GM23248 (cell line): ENCODE measurements around the gene GKN2. TPM values are rescaled to one million over a fixed set of nuclear protein-coding genes. Genes with fewer than 3 reads are reported as not detected.
"Not testable (repeated sequence)": the region's sequence is repeated elsewhere in the genome, so short reads cannot be mapped to it uniquely, and the experiment has no call there.

Experiments used
- DNase-seq: peaks from one replicate; pipeline ENCODE4 v3.0.0-alpha.2; 2015
- H2AFZ ChIP-seq: fragments of 200-600 bp; sonication (generic); 2 replicates; pipeline ENCODE4 v1.6.1; 2016; ENCODE audit warnings: antibody characterized with exemption
- H3F3A ChIP-seq: fragments of 200-600 bp; sonication (generic); 2 replicates; pipeline ENCODE4 v1.6.1; 2016; ENCODE audit warnings: mild to moderate bottlenecking, antibody characterized with exemption, mixed run types; ENCODE audit not compliant: insufficient read depth
- H3K27ac ChIP-seq: fragments of 200-600 bp; sonication (generic); 2 replicates; pipeline ENCODE4 v1.5.1; 2016; ENCODE audit warnings: mild to moderate bottlenecking
- H3K27me3 ChIP-seq: fragments of 200-600 bp; sonication (generic); replicated peaks from 2 replicates; pipeline ENCODE4 v1.6.1; 2016; ENCODE audit warnings: mild to moderate bottlenecking; ENCODE audit not compliant: insufficient read depth
- H3K36me3 ChIP-seq: fragments of 200-600 bp; sonication (generic); 2 replicates; pipeline ENCODE4 v1.6.1; 2016; ENCODE audit warnings: low read depth, mild to moderate bottlenecking
- H3K4me1 ChIP-seq: fragments of 200-600 bp; sonication (generic); 2 replicates; pipeline ENCODE4 v1.6.1; 2016; ENCODE audit warnings: mild to moderate bottlenecking; ENCODE audit not compliant: insufficient read depth
- H3K4me2 ChIP-seq: fragments of 200-600 bp; sonication (generic); one replicate; pipeline ENCODE4 v1.6.1; 2016; ENCODE audit warnings: mild to moderate bottlenecking; ENCODE audit not compliant: unreplicated experiment
- H3K4me3 ChIP-seq: fragments of 200-600 bp; sonication (generic); 2 replicates; pipeline ENCODE4 v1.5.1; 2016; ENCODE audit warnings: mild to moderate bottlenecking
- H3K79me2 ChIP-seq: fragments of 200-600 bp; sonication (generic); 2 replicates; pipeline ENCODE4 v1.6.1; 2016; ENCODE audit warnings: mild to moderate bottlenecking; ENCODE audit not compliant: insufficient read depth
- H3K9ac ChIP-seq: fragments of 200-600 bp; sonication (generic); 2 replicates; pipeline ENCODE4 v1.6.1; 2016; ENCODE audit warnings: mild to moderate bottlenecking
- H3K9me2 ChIP-seq: fragments of 200-600 bp; sonication (generic); 2 replicates; pipeline ENCODE4 v1.6.1; 2016; ENCODE audit warnings: mixed run types, mild to moderate bottlenecking, moderate library complexity; ENCODE audit not compliant: insufficient read depth
- H3K9me3 ChIP-seq: fragments of 200-600 bp; sonication (generic); one replicate; pipeline ENCODE4 v1.6.1; 2017; ENCODE audit warnings: low read depth
- H4K20me1 ChIP-seq: fragments of 200-600 bp; sonication (generic); 2 replicates; pipeline ENCODE4 v1.6.0; 2016; ENCODE audit not compliant: insufficient read depth
- EZH2 ChIP-seq: fragments of 200-600 bp; sonication (generic); IDR thresholded peaks from 2 replicates; pipeline ENCODE4 v1.6.1; 2018; ENCODE audit warnings: antibody characterized with exemption, mild to moderate bottlenecking; ENCODE audit not compliant: insufficient read depth, poor library complexity, severe bottlenecking
- EZH2phosphoT487 ChIP-seq: fragments of 200-600 bp; sonication (generic); IDR thresholded peaks from 2 replicates; pipeline ENCODE4 v1.6.1; 2018; ENCODE audit warnings: antibody characterized with exemption, moderate library complexity, mild to moderate bottlenecking, low read depth; ENCODE audit not compliant: insufficient read depth
- WGBS, 2 experiments: methylation state at CpG; one replicate each; pipeline ENCODE4 v1.1.6; 2015 to 2017; ENCODE audit warnings: low lambda C conversion rate in 2 of 2, low coverage in 1 of 2; ENCODE audit errors: missing lambda C conversion rate in 2 of 2; 5-methylcytosine and 5-hydroxymethylcytosine counted together
- in situ Hi-C: fragments of 300-500 bp; cut with MboI; formaldehyde crosslinking; loops from 2 replicates; pipeline ENCODE4 v1.15.0; 2020
- polyA plus RNA-seq: library from polyadenylated mRNA; unstranded; fragments of >200 nt; fragmentation: Nextera tagmentation; extraction: Ambion mirVana; gene quantifications from 2 replicates; pipeline ENCODE4 v1.2.1, GENCODE V29; 2016
- total RNA-seq: library from RNA; depleted of rRNA; stranded (reverse); fragments of >200 nt; shearing (Covaris generic); gene quantifications from 2 replicates; pipeline ENCODE4 v1.2.3, GENCODE V29; 2014

The GKN2 gene
- total and polyA plus RNA-seq, 2 experiments from 2014 or later, result not detected

GRCh38 chr2:68968221-68968620 lies 15.5 kb upstream of the GKN2 start:
- Histone ChIP-seq H3K27ac (no peak overlapping the region), H3K9me3 (no peaks in the 10 kb centered on the region), H3F3A (peaks cover 26% of the 10 kb centered on the region), H3K9me2 (no peaks in the 10 kb centered on the region; the same call in 1 of the 2 replicates), H3K4me1 (peaks cover 27% of the 10 kb centered on the region), H4K20me1 (no peaks in the 10 kb centered on the region), H3K4me2 (no peak overlapping the region), H3K36me3 (no peaks in the 10 kb centered on the region), H3K4me3 (no peak overlapping the region), H3K9ac (no peak overlapping the region), H3K27me3 (no peaks in the 10 kb centered on the region), H2AFZ (no peak overlapping the region), H3K79me2 (no peaks in the 10 kb centered on the region)
- no peak for DNase-seq
- TF ChIP-seq EZH2phosphoT487 (no peak), EZH2 (no peak)
- in situ Hi-C loops, result no loop called here
- WGBS, 2 experiments, result 91% methylated on average over 1 of the region's 1 CpG

GRCh38 chr2:68964282-68964681 lies 11.6 kb upstream of the GKN2 start:
- no peaks in the 10 kb centered on the region; the same call in 1 of the 2 replicates for H3K9me2 ChIP-seq
- in situ Hi-C loops, result no loop called here

GRCh38 chr2:68961380-68961779 lies 8.7 kb upstream of the GKN2 start:
- Histone ChIP-seq H3K9ac (no peak overlapping the region), H3F3A (no peaks in the 10 kb centered on the region), H3K4me2 (no peak overlapping the region), H4K20me1 (no peaks in the 10 kb centered on the region), H3K9me2 (no peaks in the 10 kb centered on the region; the same call in 1 of the 2 replicates), H3K36me3 (no peaks in the 10 kb centered on the region), H3K27ac (no peak overlapping the region), H2AFZ (no peak overlapping the region), H3K9me3 (no peaks in the 10 kb centered on the region), H3K4me3 (no peak overlapping the region), H3K27me3 (no peaks in the 10 kb centered on the region), H3K4me1 (no peaks in the 10 kb centered on the region), H3K79me2 (no peaks in the 10 kb centered on the region)
- in situ Hi-C loops, result no loop called here
- no peak for DNase-seq
- TF ChIP-seq EZH2phosphoT487, result no peak
- no peak for TF ChIP-seq EZH2
- 90 to 92% methylated on average over 4 of the region's 4 CpGs for WGBS, 2 experiments

More at GRCh38 chr2:68964282-68964681, 11.6 kb upstream of the GKN2 start:
- no peak overlapping the region for H2AFZ ChIP-seq
- no peak overlapping the region for H3K27ac ChIP-seq
- no peaks in the 10 kb centered on the region for H3K9me3 ChIP-seq
- H3K4me3 ChIP-seq, result no peak overlapping the region
- H3K4me1 ChIP-seq, result no peaks in the 10 kb centered on the region
- no peaks in the 10 kb centered on the region for H3K79me2 ChIP-seq
- no peaks in the 10 kb centered on the region for H4K20me1 ChIP-seq
- H3K4me2 ChIP-seq, result no peak overlapping the region
- H3F3A ChIP-seq, result no peaks in the 10 kb centered on the region
- no peaks in the 10 kb centered on the region for H3K36me3 ChIP-seq
- H3K27me3 ChIP-seq, result no peaks in the 10 kb centered on the region
- no peak overlapping the region for H3K9ac ChIP-seq
- no peak for DNase-seq
- TF ChIP-seq EZH2phosphoT487 (no peak), EZH2 (no peak)

- no peak overlapping the region for H3K4me2 ChIP-seq
- H3K36me3 ChIP-seq, result no peaks in the 10 kb centered on the region
- no peaks in the 10 kb centered on the region for H3K27me3 ChIP-seq
- H3K9me3 ChIP-seq, result no peaks in the 10 kb centered on the region
- H3K4me1 ChIP-seq, result no peaks in the 10 kb centered on the region
- no peak overlapping the region for H3K4me3 ChIP-seq
- 0 out of 2 replicates have a peak overlapping the region, but pooled peaks have one; percentile 21 for H2AFZ ChIP-seq
- H4K20me1 ChIP-seq, result no peaks in the 10 kb centered on the region
- TF ChIP-seq EZH2phosphoT487 (no peak), EZH2 (no peak)
- no peak for DNase-seq
- no peak overlapping the region for H3K9ac ChIP-seq
- no peaks in the 10 kb centered on the region for H3F3A ChIP-seq
- H3K79me2 ChIP-seq, result no peaks in the 10 kb centered on the region
- WGBS, 2 experiments, result 90 to 95% methylated on average over 1 of the region's 1 CpG
- in situ Hi-C loops, result no loop called here
- no peaks in the 10 kb centered on the region for H3K9me2 ChIP-seq
- no peak overlapping the region for H3K27ac ChIP-seq
Measured at GRCh38 chr2:68959001-68959400, 6.3 kb upstream of the GKN2 start.

GRCh38 chr2:68955432-68955831 lies 2.7 kb upstream of the GKN2 start:
- 90 to 91% methylated on average over 5 of the region's 5 CpGs for WGBS, 2 experiments
- H3K4me3 ChIP-seq, H3K9me3 ChIP-seq, H3F3A ChIP-seq, H3K9me2 ChIP-seq, H3K4me1 ChIP-seq, H3K9ac ChIP-seq, H2AFZ ChIP-seq, in situ Hi-C loops, H3K27ac ChIP-seq, H3K27me3 ChIP-seq, H3K36me3 ChIP-seq, H3K4me2 ChIP-seq, DNase-seq, H4K20me1 ChIP-seq, H3K79me2 ChIP-seq: not testable (repeated sequence)
